GM18867 (cell line): ENCODE results near the gene KCNK3.
"Not testable (repeated sequence)": the region's sequence is repeated elsewhere in the genome, so short reads cannot be mapped to it uniquely, and the experiment has no call there.

ENCODE experiments used
- ATAC-seq: cut with Tn5 transposase; IDR thresholded peaks from one replicate; pipeline ENCODE4 v1.9.1; 2021; ENCODE audit warnings: mild to moderate bottlenecking, moderate library complexity; ENCODE audit not compliant: unreplicated experiment

The KCNK3 gene

DNA sequence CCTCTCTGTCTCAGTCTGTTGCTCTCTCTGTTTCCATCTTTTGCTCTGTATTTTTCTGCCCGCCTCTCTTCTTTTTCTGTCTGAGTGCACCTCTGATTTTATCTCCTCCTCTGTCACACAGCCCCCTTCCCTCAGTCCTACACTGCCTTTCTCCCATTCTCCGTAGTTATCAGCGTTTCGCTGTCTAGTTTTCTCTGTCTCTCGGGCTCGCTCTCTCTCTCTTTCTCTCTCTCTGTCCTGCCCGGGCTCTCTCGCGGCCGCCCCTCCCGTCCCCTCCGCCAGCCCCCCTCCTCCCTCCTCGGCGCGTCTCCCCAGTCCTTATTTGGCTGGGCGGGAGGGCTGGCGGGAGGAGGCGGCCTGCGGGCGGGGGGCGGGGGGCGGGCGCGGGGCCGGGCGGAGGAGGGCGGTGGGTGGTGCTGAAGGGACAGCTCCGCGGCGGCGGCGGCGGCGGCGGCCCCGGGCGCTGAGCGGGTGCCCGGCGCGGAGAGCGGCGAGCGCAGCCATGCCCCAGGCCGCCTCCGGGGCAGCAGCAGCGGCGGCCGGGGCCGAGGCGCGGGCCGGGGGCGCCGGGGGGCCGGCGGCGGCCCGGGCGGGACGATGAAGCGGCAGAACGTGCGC is at the start of gene KCNK3:
KCNK3 (plus strand) TSS at position 444 of the 618 bp plus-strand sequence; CDS start at position 598, 154 bp downstream.
- ATAC-seq = no peak

DNA sequence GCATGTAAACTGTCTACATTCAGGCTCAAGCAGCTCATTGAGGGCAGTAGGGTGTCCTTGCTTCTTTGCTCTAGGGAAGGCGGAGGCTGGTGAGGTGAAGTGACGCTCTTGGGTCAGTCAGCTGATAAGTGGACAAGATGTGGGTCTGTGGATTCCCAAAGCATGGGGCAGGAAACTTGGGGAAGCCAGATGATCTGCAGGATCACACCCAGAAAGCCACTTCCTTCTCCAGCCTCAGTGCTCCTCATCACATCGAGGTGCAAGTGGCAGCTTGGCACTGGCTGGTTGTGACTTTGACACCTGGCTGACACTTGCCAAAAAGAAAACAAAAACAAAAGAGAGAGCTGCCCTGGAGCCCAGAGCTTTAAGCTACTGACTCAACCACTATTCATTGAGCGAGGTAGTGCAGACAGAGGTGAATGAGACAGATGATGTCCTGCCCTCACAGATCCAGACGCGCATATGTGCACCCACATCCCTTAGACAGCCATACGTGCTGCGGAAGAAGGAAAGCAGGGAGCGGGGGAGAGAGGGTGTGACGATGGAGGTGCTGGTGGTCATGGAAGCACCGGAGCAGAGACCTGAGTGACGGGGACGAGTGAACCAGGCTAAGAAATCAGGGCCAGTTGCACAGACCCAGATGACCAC is 48.2 kb upstream of the KCNK3 start:
- no peak for ATAC-seq

DNA sequence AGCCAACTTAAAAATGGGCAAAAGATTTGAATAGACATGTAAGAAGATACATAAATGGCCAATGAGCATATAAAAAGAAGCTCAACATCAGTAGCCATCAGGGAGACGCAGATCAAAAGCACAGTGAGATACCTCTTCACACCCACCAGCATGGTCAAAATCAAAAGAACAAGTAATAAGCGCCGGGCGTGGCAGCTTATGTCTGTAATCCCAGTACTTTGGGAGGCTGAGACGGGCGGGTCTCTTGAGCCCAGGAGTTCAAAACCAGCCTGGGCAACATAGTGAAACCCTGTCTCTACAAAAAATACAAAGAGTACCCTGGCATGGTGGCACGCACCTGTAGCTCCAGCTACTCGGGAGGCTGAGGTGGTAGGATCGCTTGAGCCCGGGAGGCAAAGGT is 46.8 kb upstream of the KCNK3 start:
- no peak for ATAC-seq

DNA sequence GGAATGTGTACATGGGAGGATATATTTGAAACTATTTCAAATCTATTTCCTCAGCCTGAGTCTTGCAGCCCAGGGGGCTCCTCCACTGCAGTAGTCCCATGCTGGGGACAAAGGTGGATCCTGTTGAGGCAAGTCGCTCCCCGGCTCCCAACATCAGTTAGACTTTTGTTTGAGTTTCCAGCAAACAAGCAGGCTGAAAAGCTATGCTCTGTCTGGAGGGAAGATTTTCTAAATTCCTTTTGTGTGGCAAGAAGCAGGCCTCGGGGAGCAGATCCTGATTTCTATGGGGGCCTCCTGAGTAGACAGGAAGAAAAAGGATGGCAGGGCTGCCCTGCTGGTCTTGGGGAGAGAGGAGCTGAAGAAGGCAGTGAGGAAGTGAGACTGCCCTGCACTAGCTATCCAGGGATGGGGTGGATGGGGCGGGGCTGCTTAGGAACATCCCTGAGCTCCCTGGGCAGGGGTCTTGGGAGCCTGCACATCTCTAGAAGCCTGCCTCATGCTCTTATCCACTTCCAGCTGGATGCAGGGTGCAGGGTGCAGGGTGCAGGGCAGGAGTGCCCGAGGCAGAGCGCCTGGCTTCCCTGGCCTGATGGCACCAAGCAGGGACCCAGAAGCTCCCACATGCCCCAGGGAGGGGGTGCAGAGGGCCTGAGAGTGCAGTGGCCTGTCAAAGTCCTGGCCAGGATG is 45.4 kb upstream of the KCNK3 start:
- ATAC-seq = no peak

DNA sequence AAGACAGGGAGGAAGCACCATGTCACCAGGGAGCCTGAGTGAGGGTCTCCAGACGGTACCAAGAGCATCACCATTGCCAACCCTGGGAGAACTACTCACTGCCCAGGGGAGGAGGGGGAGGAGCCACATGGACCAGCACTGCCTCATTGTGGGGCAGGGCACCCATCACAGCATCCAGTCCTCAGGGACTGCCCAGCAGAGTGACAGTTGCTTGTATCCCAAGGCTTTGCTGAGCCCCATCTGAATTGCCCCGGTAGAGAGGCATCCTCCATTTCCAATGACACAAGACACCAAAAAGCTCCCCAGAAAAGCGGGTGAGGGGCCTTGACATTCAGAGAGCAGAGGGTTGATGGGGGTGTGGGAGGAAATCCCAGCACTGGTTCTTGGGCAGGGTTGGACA is 44.5 kb upstream of the KCNK3 start:
- ATAC-seq = no peak

DNA sequence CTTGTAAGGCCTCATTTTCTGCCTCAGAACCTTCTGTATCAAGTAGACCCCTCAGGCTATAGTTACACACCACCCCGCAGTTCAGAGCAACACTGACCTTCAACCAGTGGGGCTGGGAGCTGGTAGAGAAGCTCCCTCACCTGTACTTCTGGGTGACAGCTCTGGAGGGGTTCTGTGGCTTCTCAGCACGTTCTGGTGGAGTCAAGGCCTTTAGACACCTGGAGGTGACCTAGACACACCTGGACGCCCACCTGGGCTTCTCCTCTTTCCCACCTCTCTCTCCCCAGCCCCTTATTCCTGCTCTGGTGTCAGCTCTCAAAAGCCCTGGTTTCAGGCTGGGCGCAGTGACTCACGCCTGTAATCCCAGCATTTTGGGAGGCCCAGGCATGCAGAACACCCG is 44.0 kb upstream of the KCNK3 start:
- ATAC-seq = no peak

DNA sequence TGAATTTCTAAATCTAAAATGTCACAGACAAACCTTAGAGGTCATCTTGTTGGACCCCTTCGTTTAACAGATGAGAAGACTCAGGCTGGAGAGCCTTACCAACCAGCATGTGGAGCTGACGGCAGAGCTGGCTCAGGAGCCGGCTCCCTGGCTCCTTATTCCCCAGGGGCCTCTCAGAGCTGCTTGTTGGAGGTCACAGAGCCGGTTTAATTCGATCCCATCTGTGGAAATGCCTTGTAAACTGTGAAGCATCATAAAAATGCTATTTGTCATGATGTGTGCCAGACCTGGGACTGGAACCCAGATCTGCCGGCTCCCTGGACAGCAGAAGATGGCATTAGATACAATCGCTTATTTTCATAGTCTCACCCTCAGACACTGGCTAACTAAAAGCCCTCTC is 43.2 kb upstream of the KCNK3 start:
- ATAC-seq = no peak

DNA sequence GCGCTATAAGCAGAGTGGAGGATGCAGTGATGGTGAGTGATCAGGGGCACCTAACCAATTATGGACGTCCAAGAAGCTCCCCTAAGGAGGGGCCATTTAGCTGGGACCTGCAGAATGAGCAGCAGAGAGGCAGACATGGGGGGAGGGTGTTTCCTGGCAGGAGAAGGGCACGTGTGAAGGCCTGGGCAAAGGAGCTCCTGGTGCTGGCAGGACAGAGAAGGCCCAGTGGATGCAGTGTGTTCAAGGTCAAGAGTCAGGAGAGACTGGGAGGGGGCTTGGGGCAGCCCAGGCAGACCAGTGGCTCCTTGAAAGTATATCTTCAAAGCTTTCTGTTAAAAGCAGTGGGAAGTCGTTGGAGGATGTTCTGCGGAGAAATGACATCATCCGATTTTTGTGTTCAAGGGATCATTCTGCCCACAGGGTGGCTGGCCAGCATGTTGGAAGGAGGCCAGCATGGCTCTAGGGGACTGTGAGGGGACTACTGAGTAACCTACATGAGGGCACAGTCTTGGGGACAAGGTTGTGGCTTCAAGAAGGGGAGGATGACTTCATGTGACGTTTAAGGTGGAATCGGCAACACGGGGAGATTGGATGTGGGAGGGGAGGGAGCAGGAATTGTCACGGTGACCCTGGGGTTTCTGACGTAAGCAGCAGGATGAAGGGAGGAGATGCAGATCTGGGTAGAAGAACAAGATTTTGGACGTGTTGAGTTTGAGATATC is 42.4 kb upstream of the KCNK3 start:
- no peak for ATAC-seq

DNA sequence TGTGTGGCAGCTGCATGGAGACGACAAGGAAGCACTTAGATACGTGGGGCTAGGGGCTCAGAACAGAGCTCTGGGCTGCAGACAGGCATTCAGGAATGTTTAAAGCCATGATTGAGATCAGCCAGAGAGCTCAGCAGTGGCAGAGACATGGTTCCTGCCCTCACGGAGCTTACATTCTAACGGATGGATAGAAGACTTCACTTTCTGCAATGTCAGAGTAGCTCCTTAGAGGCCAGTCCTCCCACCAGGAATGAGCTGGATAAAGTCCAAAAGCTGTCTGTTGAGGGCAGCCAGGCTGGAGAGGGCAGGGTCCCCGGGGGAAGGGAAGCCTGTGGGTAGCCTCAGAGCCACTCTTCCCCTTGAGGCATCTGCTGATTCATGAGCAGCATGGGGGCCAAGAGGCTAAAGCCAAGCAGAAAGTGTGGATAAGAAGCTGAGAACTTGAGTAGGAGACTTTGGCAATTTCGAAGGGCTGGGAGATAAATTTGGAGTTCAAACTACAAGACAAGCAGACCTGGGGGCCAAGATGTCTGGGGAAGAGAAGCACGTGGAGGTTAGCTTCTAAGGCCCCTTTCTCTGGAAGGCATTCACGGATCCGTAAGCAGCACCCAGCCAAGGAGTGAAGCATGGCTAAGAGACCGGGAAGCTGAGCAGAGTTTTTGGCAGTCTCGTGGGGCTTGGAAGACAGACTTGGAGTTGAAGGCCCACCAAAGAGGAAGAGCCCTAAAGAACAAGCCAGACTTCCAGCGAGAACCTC is 41.6 kb upstream of the KCNK3 start:
- ATAC-seq = no peak

DNA sequence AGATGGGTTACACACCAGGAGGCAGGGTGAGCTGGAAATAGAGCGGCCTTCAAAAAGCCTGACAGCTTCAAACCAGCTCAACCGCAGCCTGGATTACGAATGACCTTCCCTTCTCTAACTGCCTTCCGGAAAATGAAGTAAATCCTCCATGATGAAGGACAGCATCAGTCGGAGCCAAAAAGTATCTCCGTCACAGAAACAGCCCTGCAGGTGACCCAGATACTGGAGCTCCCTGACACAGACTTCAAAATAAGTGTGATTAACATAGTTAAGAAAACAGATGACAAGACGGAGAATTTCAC is 41.1 kb upstream of the KCNK3 start:
- no peak for ATAC-seq

DNA sequence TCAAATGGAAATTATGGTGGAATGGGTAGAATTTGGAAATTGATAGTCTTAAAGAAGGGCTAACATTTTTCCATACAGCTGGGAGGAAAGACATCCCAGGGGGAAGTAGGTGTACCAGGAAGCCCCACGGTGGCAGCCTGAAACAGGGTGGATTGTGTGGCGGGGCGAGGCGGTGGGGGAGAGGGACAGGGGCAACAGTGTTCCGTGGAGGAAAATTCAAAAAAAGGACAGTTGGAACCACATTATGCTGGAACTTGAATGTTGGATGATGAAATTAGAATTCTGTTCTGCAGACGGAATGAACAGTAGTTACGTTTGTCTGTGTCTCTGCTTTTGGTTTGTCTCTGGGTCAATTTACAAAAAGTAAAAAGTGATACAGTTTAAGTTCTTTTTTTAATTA is 40.7 kb upstream of the KCNK3 start:
- no peak for ATAC-seq

DNA sequence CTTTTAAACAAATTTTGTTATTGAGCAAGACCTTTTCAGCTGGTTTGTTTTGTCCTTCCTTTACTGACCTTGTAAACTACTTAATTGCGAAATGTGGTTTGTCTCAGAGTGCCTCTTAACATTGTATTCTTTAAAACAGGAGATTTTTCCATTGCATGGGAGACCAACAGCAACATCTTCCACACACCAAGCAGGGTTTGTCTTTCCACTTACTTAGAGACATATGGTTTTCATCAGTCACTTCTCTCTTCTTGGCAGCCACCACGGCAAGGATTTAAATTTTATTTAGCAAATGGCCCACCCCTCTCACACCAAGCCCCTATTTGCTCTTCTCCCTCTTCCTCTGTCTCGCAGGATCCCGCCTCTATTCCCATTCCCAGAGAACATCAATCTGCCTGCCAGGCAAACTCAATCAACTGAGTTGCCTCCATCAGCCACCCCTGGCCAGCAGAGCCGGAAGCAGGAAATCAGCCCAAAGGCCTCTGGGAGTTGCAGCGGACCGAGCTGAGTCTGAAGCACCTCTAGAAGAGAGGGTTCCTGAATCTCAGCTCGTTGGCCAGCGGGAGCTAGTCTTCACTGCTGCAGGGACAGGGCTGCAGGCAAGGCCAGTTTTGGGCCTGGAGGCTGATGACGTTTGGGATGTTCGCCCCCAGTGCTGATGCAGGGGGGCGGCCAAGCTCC is 40.0 kb upstream of the KCNK3 start:
- ATAC-seq = no peak

DNA sequence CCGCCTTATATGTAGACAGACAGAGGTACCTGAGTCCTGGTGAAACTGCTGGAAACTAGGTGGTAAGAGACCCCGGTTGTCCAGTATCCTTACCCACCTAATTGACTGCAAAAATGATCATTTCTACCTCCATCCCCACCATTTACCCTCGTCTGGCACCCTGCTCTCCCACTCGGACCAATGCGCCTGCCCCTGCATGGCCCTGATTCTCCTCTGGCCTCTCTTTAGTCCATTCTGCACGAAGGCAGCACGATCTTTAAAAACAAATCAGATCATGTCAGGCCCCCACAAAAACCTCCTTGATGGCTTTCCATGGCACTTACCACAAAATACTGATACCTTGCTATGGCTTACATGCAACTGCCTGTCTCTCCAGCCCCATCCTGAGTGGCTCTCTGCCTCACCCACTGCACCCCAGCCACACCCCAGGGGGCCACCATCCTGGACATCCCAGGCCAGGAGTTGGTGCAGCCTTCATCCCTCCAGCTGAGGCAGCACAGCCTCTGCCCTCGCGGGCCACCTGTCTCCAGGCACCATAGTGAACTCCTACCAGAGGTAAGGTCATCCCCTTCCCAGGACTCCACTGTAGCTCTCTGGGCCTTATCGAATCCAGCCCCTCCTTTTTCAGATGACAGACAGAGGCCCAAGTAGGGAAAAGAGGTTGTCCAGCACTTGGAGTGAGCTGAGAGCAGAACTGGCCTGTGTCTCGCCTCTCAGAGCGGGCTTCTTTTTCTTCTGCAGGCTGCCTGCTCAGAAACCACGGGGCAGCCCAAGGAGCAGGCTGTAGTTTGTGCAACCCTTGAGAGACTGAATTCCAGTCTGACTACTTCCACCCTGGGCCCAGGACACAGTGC is 39.1 kb upstream of the KCNK3 start:
- no peak for ATAC-seq

DNA sequence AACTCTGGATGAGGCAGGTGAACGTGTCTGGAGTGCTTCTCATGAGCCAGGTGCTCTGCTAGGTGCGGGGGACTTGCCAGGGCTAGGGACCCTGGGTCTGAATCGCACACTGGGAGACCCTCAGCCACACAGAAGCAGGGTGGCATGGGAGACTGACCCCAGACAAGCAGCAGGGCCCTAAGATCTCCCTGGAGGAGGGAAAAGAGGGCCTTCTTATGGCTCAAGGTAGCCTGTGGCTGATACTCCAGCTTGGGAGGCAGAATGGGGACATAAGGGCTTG is 38.5 kb upstream of the KCNK3 start:
- no peak for ATAC-seq

DNA sequence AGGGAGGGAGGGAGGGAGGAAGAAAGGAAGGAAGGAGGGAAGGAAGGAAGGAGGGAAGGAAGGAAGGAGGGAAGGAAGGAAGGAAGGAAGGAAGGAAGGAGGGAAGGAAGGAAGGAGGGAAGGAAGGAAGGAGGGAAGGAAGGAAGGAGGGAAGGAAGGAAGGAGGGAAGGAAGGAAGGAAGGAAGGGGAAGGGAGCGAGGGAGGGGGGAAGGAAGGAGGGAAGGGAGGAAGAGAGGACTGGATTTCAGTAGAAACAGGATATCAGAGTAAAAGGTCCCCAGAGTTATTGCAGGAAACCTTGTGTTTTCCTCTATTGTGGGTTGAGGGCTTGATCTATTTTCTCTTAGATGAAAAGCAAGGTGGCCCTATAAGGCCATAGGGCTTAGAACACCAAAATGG is 37.4 kb upstream of the KCNK3 start:
- ATAC-seq = not testable (repeated sequence)

DNA sequence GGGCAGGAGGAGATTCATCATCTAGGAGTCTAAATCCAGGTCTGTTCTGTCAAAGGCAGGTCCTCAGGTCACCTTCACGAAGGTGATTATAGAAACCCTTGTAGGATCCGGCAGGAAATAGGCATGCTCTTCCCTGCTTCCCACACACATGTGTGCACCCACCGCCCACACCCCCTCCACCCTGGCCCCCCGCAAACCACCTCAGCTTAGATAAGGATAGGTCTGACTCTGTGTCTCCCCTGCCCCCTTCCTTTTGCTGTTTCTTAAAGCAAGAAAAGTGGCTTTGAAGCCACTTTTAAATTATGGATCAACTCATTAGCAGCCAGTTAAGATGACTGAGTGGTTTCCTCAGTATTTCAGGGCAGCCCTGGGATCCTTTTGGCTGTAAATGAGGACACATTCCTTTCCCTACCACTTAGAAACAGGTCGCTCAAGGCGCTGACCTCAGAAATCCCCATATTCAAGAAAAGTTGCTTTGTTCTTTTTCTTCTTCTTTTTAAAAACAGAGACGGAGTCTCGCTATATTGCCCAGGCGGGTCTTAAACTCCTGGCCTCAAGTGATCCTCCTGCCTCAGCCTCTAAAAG is 36.8 kb upstream of the KCNK3 start:
- ATAC-seq = no peak

DNA sequence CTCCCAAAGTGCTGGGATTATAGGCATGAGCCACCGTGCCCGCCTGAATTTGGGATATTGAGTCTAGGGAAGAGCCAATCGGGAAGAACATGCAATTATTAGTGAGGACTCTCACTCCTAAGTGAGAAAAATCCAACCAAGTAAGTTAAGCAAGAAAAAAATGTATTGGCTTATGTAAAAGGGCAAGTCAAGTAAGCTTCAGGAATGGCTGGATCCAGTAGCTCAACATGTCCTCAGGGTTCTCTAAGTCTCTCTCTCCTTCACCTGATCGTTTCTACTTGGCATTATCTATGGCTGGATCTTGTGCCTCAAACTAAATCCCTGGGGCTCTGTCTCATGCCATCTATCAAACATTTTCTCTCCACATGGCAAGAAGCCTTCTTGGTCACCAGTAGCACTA is 35.3 kb upstream of the KCNK3 start:
- no peak for ATAC-seq

DNA sequence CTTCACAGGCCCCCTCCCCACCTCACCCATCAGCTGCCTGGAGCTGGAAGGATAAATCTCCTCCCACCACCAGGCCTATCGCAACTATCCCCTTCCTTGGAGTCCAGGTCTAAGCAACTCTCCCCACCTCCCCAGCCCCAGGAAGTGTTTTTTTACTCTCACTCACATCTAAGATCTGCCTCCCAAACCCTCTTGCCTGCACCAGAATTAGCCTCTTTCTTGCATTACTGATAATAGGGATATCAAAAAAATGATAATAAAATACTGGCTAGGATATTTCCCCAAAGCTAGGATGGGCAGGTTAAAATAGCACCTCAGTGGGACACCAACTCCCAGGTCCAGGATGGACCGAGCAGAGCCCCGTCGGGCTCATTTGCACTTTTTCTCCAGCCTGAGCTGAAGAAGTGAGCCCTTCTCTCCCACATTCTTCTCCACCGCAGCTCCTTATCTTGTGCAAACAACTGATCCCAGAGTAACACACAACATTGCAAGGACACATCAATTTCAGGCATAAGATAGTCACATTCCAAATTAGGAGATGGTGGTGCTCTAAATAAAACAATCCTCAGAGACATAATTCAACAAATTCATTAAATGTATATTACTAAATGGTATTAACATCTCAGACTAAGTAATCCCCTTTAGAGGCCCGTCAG is 33.7 kb upstream of the KCNK3 start:
- ATAC-seq = no peak

DNA sequence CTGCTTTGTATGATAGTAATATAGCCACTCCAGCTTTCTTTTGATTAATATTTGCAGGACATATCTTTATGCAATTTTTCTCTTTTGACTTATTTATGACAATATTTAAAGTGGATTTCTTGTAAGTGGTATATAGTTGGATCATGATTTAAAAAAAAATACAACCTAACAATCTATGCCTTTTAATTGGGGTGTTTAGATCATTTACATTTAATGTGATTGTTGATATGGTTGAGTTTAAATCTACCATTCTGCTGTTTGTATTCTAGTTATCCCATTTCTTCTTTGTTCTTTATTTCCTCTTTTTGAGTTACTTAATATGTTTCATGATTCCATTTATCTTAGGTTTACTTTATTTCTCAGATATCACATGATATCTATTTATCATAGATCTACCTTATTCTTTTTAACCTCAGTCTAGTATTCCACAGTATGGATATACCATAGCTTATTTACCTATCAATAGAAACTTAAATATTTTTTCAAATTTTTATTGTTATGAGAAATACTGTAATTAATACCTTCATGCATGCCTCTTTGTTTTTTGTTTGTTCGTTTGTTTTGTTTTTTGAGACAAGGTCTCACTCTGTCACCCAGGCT is 32.1 kb upstream of the KCNK3 start:
- ATAC-seq = no peak
